ENCODE data around the gene SIRT3. TPM values are rescaled to one million over a fixed set of nuclear protein-coding genes. Genes with fewer than 3 reads are reported as not detected.

The SIRT3 gene
- total RNA-seq, 4 donors from 2014 or later: 21.2 to 36.3 (median 29.3) TPM

- Histone ChIP-seq H3K36me3 (peaks cover 0 to 31% (median 0%) of the 10 kb centered on the region in 3 donors), H3K4me3 (peak overlapping the region in 2 of 4 donors; percentile 25 to 61), H3K9me3 (no peaks in the 10 kb centered on the region), H3K27me3 (peaks cover 0 to 12% of the 10 kb centered on the region in 2 donors), H3K27ac (peak overlapping the region in 2 of 4 donors; percentile 11 to 66), H3K4me1 (peaks cover 0 to 34% (median 19%) of the 10 kb centered on the region in 4 donors)
- DNase-seq: peak in 1 of 3 donors; percentile 50
- TF ChIP-seq POLR2A (IDR thresholded peaks at IDR 0.05): no peak
- TF ChIP-seq CTCF (IDR thresholded peaks at IDR 0.05): no peak
Measured at GRCh38 chr11:283405-284104, 47.4 kb upstream of the SIRT3 start.

DNA sequence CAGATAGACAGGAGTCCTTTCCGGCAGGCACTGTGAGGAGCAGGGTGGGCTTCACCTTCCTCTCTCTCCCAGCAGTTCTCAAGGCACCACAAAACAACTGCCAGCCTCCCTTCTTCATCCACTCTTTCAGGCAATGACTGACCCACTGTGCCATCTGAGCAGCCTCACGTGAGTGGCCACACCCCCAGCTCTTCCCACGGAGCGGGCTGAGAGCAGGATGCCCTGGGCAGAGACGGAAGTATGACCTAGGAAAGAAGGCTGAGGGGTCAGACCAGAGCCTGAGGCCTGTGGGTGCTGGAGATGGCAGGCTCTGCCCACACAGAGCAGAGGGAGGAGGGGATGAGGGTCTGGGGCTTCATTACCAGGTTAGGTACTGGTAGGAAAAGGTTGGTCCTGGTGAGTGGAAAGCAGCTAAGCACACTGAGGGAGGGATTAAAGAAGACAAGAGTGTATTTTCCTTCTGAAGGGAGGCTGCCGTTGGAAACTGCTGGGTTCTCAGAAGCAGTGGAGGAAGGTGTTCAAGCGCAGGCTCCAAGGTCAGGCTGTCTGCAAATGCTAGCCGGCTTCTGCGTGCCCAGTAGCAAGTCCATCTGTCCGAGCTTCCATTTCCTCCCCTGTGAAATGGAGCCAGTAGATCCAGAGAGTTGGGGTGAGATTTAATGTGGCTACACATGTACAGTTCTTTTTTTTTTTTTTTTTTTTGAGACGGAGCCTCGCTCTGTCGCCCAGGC is 46.7 kb upstream of the SIRT3 start:
- peak overlapping the region in 3 of 4 donors; percentile 73 to 96 (median 87) for H3K27ac ChIP-seq
- peak in 2 of 3 donors; percentile 69 to 73 for DNase-seq

DNA sequence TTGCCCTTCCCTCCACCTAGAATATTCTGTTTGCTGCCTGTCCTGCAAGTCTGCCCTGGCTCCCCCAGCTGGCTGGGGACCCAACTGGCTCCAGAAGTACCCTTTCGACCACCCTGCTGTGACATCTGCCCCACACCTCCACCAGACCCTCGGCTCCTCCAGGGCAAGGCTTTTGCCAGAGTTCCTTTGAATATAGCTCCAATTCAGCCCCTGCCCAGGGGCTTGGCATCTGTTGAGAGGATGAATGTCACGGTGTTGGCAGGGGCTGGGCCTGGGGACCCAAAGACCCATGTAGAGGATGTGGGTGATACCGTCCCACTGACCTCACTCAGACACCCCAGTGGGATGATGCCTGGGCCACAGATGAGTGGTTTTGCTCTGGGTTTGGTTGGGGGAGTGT is 46.0 kb upstream of the SIRT3 start:
- H3K27ac ChIP-seq: peak overlapping the region; percentile 73 to 96 (median 86)
- no peak for TF ChIP-seq CTCF (IDR thresholded peaks at IDR 0.05)
- TF ChIP-seq POLR2A (IDR thresholded peaks at IDR 0.05): no peak
- H3K9me3 ChIP-seq: no peaks in the 10 kb centered on the region
- peak overlapping the region in 3 of 4 donors; percentile 53 to 61 (median 58) for H3K4me3 ChIP-seq
- H3K36me3 ChIP-seq: peaks cover 0 to 31% (median 0%) of the 10 kb centered on the region in 3 donors
- peak in 2 of 3 donors; percentile 46 for DNase-seq
- H3K4me1 ChIP-seq: peaks cover 0 to 34% (median 19%) of the 10 kb centered on the region in 4 donors
- peaks cover 0 to 12% of the 10 kb centered on the region in 2 donors for H3K27me3 ChIP-seq

More for the DNA sequence above, 46.7 kb upstream of the SIRT3 start:
- Histone ChIP-seq H3K36me3 (peaks cover 0 to 31% (median 0%) of the 10 kb centered on the region in 3 donors), H3K4me3 (peak overlapping the region in 2 of 4 donors; percentile 58 to 61), H3K27me3 (peaks cover 0 to 12% of the 10 kb centered on the region in 2 donors), H3K4me1 (peaks cover 0 to 34% (median 19%) of the 10 kb centered on the region in 4 donors), H3K9me3 (no peaks in the 10 kb centered on the region)
- TF ChIP-seq POLR2A (IDR thresholded peaks at IDR 0.05) (peak in 1 of 2 donors; percentile 26), CTCF (IDR thresholded peaks at IDR 0.05) (no peak)

DNA sequence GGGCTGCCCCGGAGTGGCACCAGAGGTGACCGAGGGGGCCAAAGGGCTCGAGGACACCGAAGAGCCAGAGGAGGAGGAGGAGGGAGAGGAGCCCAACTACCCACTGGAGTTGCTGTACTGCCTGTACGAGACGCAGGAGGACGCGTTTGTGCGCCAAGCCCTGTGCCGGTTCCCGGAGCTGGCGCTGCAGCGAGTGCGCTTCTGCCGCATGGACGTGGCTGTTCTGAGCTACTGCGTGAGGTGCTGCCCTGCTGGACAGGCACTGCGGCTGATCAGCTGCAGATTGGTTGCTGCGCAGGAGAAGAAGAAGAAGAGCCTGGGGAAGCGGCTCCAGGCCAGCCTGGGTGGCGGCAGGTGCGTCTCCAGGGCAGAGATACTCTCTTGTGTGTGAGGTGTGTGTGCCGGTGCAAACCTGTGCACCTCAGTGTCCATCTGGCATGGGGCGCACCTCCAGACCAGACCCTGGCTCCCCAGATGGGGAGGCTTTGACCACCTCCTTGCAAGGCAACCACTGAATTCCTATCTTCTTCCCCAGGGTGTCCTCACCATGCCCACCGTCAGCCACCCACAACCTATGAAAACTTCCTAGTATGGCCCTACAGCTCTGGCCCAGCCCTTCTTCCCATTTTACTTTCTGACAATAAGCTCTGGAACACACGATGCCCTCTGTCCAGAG is 45.5 kb upstream of the SIRT3 start:
- Histone ChIP-seq H3K27me3 (peaks cover 0 to 12% of the 10 kb centered on the region in 2 donors), H3K27ac (peak overlapping the region; percentile 73 to 96 (median 86)), H3K36me3 (peaks cover 0 to 31% (median 0%) of the 10 kb centered on the region in 3 donors), H3K4me1 (peaks cover 0 to 34% (median 19%) of the 10 kb centered on the region in 4 donors), H3K4me3 (peak overlapping the region; percentile 52 to 61 (median 56)), H3K9me3 (no peaks in the 10 kb centered on the region)
- DNase-seq: peak in 1 of 3 donors; percentile 61
- TF ChIP-seq POLR2A (IDR thresholded peaks at IDR 0.05) (no peak), CTCF (IDR thresholded peaks at IDR 0.05) (no peak)
